ENCODE results near the gene POLR3A.

Gene POLR3A

DNA sequence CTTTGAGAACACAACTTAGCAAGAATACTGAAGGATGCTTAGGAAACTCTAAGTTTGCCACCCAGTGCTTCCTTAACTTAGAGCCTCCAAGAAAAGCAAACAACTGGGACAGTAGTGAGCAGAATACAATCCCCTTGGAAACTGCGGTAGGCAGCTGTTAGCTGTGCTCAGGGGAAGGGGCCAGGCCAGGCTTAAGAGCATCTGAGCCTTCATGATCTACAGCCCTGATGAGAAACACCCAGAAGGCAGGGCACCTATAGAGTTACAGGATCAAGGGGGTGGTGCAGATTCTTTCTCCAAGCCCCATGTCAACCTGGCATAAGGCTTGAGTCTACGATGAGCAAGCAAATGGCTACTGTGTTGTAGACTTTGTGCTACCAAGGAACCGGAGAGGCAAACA is 51.4 kb downstream of the POLR3A start:
- DNase-seq (ENCODE audit: low read depth): no peak

- DNase-seq (ENCODE audit: low read depth): no peak
Observed at GRCh38 chr10:77977016-77977415, 52.3 kb downstream of the POLR3A start.

- DNase-seq (ENCODE audit: low read depth): no peak
Observed at GRCh38 chr10:77975086-77975666, 54.1 kb downstream of the POLR3A start.

GRCh38 chr10:77974396-77975074 is 54.8 kb downstream of the POLR3A start:
- DNase-seq (ENCODE audit: low read depth): peak; percentile 65

DNA sequence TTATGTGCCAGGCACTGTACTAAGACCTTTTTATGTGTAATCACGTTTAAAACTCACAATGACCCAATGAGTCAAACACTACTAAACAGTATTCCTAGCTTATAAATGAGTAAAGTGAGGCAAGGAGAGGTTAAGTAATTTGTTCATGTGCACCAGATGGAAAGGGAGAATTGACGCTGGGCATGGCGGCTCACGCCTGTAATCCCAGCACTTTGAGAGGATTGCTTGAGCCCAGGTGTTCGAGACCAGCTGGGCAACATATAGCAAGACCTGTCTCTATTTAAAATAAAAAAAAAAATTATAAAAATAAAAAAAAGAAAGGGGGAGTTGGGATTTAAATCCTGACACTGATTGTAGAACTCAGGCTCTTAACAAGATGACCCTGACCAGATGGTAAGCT is 56.0 kb downstream of the POLR3A start:
- DNase-seq (ENCODE audit: low read depth): no peak

- DNase-seq (ENCODE audit: low read depth): no peak
Observed at GRCh38 chr10:77972148-77972547, 57.2 kb downstream of the POLR3A start.

GRCh38 chr10:77971804-77972144 is 57.5 kb downstream of the POLR3A start:
- no peak for DNase-seq (ENCODE audit: low read depth)

DNA sequence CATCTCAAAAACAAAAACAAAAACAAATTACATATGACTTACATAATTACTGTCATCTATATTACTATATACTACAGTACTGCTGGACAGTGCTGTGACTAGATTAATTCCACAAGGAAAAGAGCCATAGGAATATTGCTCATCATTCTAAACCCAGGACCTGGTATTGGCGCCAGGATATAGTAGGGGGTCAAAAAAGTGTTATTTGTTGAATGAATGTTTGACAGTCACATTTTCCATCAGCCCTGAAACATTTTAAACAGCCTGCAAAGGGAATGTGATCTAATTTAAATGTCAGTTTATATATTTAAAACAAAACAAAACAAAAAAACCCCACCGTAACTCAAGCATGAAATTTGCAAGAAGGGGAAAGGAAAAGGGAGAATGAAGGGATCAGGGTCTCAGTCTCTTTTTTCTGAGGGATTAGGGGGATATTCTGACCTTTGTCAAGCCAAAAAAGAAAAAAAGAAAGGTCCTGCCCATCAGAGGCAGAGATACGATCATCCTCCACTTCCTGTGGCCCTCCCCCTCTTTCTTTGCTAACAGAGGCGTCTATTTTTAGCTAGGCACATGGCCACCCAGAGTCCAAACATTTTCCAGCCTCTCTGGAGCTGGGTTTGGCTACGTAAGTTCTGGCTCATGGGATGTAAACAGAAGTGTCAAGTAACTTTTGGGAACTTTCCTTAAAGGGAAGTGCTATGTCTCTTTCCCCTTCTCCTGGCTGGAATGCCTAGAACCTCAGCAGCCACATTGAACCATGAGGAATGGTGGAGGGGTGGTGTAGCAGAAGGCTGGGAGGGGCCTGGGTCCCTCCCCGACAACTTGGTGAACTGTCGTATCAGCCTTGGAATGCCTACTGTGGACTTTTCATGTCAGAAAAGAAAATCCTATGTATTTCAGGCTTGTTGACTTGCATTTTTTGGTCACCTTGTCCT is 58.2 kb downstream of the POLR3A start:
- DNase-seq (ENCODE audit: low read depth): peak; percentile 82

- no peak for DNase-seq (ENCODE audit: low read depth)
Observed at GRCh38 chr10:77969114-77969513, 60.2 kb downstream of the POLR3A start.

DNA sequence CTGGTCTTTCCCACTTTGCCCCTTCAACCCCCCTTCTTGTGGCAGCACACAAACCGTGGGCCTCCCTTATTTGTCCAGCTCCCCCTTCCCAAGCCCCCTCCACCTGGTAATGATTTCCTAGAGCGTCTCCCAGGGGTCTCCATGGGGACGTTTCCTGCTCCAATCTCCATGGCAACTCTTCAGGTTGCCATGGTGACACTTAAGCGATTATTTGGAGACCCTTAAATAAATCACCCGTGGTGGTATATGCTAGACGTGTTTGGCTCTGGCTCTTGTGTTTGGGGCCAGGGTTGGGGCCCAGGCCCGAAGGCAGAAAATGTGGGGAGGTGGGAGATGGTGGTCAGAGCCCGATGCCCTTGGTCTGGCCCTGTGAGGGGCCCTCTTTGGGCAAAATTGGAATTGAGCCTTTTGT is 61.7 kb downstream of the POLR3A start:
- no peak for DNase-seq (ENCODE audit: low read depth)

DNA sequence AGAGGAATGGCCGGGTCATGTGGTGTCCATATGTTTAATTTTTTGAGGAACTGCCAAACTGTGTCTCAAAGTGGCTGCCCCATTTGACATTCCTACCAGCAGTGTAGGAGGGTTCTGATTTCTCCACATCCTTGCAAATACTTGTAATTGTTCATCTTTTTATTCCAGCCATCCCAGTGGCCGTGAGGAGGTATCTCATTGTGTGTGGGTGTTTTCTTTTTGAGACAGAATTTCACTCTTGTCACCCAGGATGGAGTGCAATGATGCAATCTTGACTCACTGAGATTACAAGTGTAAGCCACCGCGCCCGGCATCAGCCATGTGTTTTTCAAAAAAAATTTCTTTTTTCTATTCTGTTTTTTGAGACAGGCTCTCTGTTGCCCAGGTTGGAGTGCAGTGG is 64.0 kb downstream of the POLR3A start:
- DNase-seq (ENCODE audit: low read depth): peak; percentile 87

GRCh38 chr10:77964811-77965210 is 64.5 kb downstream of the POLR3A start:
- DNase-seq (ENCODE audit: low read depth): peak; percentile 57

DNA sequence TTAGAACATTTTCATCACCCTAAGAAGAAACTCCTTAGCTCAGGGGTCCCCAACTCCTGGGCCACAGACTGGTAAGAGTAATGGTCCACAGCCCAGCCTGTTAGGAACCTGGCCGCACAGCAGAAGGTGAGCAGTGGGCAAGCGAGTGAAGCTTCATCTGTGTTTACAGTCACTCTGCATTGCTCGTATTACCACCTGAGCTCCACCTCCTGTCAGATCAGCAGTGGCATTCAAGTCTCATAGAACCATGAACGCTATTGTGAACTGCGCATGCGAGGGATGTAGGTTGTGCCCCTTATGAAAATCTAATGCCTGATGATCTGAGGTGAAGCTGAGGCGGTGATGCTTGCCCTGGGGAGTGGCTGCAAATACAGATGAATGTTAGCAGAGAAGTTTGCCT is 65.4 kb downstream of the POLR3A start:
- no peak for DNase-seq (ENCODE audit: low read depth)

DNA sequence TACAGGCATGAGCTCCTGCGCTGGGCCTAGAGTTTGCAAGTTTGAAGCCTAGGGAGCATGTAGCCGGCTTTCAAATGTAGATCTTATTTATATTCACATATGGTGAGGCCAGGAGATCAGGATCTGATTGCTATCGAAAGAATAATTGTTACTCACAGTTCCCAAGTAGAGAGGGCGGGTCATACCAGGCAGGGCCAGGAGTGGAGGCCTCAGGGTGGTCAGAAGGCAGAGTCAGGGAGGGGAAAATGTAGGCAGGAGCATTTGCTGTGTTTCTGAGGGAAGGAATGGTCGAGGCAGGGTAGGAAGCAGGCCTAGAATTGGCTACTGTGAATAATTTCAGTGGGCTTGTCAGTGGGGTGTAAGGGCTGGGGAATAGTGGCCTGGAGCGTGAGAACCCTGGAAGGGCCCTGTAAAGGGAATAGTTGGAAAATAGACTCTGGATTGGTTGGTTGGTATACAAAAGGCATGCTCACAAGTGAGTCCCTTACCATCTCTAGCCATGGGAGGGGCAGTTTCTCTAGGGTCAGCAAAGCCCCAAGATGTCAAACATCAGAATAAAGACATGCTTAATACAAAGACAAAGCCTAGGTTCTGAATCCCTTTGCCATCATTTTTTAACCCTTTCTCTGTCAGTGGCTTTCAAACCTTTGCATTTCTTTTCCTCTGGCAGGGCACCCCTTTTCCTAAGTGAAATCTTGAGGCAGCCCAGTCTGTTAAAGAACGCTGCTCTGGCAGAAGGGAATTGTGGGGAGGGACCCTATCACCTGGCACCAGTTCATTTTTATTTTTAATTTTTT is 66.8 kb downstream of the POLR3A start:
- no peak for DNase-seq (ENCODE audit: low read depth)

- no peak for DNase-seq (ENCODE audit: low read depth)
Observed at GRCh38 chr10:77961668-77962067, 67.6 kb downstream of the POLR3A start.

- DNase-seq (ENCODE audit: low read depth): no peak
Observed at GRCh38 chr10:77960829-77961329, 68.4 kb downstream of the POLR3A start.

DNA sequence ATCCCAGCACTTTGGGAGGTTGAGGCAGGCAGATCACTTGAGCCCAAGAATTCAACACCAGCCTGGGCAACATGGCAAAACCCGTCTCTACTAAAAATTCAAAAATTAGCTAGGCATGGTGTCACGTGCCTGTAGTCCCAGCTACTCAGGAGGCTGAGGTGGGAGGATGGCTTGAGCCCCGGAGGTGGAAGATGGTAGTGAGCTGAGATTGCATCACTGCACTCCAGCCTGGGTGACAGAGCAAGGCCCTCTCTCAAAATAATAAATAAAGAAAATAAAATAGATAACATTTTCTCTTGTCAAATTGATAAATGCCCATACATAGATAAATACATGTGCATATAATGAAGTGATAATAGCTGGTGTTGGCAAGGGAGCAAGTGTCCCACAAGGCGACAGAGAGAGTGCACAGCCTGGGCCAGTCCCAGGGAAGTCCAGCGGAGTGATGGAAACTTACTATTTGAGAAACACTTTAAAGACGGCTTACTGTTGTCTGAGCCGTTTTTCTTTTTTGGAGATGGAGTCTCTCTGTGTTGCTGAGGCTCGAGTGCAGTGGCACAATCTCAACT is 69.3 kb downstream of the POLR3A start:
- no peak for DNase-seq (ENCODE audit: low read depth)

- DNase-seq (ENCODE audit: low read depth): no peak
Observed at GRCh38 chr10:77959384-77959783, 69.9 kb downstream of the POLR3A start.

DNA sequence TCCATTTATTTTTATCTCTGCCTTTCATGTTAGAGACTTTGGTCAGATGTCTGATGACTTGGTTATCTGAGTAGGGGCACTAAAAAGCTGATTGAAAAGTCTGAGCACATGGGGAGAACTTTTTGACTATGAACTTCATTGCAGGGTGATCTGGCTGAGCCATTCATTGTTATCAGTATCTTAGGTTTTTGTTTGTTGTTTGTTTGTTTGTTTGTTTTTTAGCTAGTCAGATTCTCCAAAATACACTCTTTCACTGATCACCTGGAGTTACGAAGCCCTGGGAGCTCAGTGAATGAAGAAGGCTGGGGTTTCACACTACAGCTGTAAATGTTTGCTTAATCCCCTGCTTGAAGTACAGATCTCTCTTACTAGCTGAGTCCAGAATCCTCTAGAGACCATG is 74.2 kb downstream of the POLR3A start:
- no peak for DNase-seq (ENCODE audit: low read depth)

- DNase-seq (ENCODE audit: low read depth): peak; percentile 85
Observed at GRCh38 chr10:77949167-77949566, 80.1 kb downstream of the POLR3A start.

GRCh38 chr10:77946084-77946483 is 83.2 kb downstream of the POLR3A start:
- DNase-seq (ENCODE audit: low read depth): peak; percentile 32

DNA sequence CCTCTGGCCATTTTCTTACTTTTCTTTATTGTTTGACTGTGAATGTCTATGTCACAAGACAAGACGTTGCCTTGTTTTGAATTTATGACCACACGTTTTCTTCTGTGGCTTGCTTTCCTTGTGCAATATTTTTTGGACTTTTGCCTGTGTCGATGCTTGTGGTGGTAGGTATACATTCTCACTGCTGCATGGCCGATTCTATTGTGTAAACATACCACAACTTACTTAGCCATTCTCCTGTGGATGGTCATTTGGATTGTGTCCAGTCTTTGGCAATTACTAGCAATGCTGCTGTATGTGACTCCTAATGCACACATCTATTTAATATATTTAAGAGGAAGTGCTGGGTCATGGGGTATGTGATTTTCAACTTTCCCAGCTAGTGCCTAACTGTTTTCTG is 84.8 kb downstream of the POLR3A start:
- peak; percentile 86 for DNase-seq (ENCODE audit: low read depth)
